Measurements from ENCODE around the gene PCK1. TPM values are rescaled to one million over a fixed set of nuclear protein-coding genes. Genes with fewer than 3 reads are reported as not detected.

Gene PCK1
- total and polyA plus RNA-seq, 2 of the 13 experiments (the other 11 are each of a cell fraction or from before 2014, with no cell fraction given): 6.5 to 12.6 TPM

DNA sequence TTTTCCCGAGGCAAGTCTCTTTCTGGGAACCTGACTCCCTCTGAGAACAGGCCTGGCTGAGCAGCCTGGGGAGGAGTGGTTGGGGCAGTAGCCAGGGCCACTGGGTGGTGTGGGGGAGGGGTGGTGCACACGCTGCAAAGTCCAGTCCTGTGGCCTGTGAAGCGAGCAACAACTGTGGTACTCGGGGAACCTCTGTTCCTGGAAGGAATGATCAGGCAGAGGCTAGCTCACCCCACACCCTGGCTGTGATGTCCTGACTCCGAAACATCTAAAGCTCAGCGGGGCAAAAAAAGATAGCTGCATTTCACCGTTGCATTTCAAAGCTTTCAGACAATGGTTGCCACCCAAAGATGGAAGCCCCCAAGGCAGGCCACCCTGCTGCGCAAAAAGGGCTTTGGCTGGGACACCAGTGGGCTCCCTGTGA lies 25.5 kb downstream of the PCK1 start (continued):
- TF ChIP-seq, protein P1, sequence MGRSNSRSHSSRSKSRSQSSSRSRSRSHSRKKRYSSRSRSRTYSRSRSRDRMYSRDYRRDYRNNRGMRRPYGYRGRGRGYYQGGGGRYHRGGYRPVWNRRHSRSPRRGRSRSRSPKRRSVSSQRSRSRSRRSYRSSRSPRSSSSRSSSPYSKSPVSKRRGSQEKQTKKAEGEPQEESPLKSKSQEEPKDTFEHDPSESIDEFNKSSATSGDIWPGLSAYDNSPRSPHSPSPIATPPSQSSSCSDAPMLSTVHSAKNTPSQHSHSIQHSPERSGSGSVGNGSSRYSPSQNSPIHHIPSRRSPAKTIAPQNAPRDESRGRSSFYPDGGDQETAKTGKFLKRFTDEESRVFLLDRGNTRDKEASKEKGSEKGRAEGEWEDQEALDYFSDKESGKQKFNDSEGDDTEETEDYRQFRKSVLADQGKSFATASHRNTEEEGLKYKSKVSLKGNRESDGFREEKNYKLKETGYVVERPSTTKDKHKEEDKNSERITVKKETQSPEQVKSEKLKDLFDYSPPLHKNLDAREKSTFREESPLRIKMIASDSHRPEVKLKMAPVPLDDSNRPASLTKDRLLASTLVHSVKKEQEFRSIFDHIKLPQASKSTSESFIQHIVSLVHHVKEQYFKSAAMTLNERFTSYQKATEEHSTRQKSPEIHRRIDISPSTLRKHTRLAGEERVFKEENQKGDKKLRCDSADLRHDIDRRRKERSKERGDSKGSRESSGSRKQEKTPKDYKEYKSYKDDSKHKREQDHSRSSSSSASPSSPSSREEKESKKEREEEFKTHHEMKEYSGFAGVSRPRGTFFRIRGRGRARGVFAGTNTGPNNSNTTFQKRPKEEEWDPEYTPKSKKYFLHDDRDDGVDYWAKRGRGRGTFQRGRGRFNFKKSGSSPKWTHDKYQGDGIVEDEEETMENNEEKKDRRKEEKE (IDR thresholded peaks at IDR 0.05): no peak
- TF ChIP-seq FOXK2 (IDR thresholded peaks at IDR 0.05) (no peak), ZSCAN29 (CRISPR knock-in tag; conservative IDR thresholded peaks at IDR 0.05) (no peak), ZNF607 (CRISPR knock-in tag; IDR thresholded peaks at IDR 0.05; ENCODE audit: borderline replicate concordance) (peak; percentile 55; the same call in 1 of the 2 replicates), GZF1 (CRISPR knock-in tag; IDR thresholded peaks at IDR 0.05) (no peak), PHF8 (CRISPR knock-in tag; IDR thresholded peaks at IDR 0.05) (no peak; the same call in 1 of the 2 replicates), ZNF598 (CRISPR knock-in tag; IDR thresholded peaks at IDR 0.05; ENCODE audit: borderline replicate concordance) (no peak; the same call in 1 of the 2 replicates), FOSL2 (CRISPR knock-in tag; IDR thresholded peaks at IDR 0.05) (peak; percentile 60), ZNF510 (CRISPR knock-in tag; IDR thresholded peaks at IDR 0.05; ENCODE audit: low read depth) (no peak), SPEN (CRISPR knock-in tag; IDR thresholded peaks at IDR 0.05; ENCODE audit: low read depth) (peak; percentile 84), ZHX1 (CRISPR knock-in tag; IDR thresholded peaks at IDR 0.05; ENCODE audit: low read depth) (0 out of 2 replicates have a peak, but pooled peaks have one; percentile 49), HHEX (CRISPR knock-in tag; IDR thresholded peaks at IDR 0.05) (peak; percentile 19; the same call in 1 of the 2 replicates), EEA1 (CRISPR knock-in tag; IDR thresholded peaks at IDR 0.05; ENCODE audit: borderline replicate concordance) (no peak), MXI1 (IDR thresholded peaks at IDR 0.05; ENCODE audit: borderline replicate concordance, low read depth, low read length) (no peak; the same call in 2 of the 3 replicates), BRD4 (CRISPR knock-in tag; IDR thresholded peaks at IDR 0.05) (no peak; the same call in 1 of the 2 replicates), RARA (CRISPR knock-in tag; IDR thresholded peaks at IDR 0.05) (peak; percentile 91), BHLHE40 (IDR thresholded peaks at IDR 0.05; ENCODE audit: low read length) (peak; percentile 61)
- TF ChIP-seq, protein P2, sequence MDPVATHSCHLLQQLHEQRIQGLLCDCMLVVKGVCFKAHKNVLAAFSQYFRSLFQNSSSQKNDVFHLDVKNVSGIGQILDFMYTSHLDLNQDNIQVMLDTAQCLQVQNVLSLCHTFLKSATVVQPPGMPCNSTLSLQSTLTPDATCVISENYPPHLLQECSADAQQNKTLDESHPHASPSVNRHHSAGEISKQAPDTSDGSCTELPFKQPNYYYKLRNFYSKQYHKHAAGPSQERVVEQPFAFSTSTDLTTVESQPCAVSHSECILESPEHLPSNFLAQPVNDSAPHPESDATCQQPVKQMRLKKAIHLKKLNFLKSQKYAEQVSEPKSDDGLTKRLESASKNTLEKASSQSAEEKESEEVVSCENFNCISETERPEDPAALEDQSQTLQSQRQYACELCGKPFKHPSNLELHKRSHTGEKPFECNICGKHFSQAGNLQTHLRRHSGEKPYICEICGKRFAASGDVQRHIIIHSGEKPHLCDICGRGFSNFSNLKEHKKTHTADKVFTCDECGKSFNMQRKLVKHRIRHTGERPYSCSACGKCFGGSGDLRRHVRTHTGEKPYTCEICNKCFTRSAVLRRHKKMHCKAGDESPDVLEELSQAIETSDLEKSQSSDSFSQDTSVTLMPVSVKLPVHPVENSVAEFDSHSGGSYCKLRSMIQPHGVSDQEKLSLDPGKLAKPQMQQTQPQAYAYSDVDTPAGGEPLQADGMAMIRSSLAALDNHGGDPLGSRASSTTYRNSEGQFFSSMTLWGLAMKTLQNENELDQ (CRISPR knock-in tag; IDR thresholded peaks at IDR 0.05; ENCODE audit: borderline replicate concordance): no peak
- TF ChIP-seq, protein P3, sequence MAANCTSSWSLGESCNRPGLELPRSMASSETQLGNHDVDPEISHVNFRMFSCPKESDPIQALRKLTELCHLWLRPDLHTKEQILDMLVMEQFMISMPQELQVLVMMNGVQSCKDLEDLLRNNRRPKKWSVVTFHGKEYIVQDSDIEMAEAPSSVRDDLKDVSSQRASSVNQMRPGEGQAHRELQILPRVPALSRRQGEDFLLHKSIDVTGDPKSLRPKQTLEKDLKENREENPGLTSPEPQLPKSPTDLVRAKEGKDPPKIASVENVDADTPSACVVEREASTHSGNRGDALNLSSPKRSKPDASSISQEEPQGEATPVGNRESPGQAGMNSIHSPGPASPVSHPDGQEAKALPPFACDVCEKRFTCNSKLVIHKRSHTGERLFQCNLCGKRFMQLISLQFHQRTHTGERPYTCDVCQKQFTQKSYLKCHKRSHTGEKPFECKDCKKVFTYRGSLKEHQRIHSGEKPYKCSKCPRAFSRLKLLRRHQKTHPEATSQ (CRISPR knock-in tag; IDR thresholded peaks at IDR 0.05; ENCODE audit: borderline replicate concordance): 0 out of 2 replicates have a peak, but pooled peaks have one; percentile 24
- TF ChIP-seq, protein P4, sequence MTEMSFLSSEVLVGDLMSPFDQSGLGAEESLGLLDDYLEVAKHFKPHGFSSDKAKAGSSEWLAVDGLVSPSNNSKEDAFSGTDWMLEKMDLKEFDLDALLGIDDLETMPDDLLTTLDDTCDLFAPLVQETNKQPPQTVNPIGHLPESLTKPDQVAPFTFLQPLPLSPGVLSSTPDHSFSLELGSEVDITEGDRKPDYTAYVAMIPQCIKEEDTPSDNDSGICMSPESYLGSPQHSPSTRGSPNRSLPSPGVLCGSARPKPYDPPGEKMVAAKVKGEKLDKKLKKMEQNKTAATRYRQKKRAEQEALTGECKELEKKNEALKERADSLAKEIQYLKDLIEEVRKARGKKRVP (CRISPR knock-in tag; IDR thresholded peaks at IDR 0.05): no peak
